K562 (cell line): Measurements from ENCODE around the gene CD68. TPM values are rescaled to one million over a fixed set of nuclear protein-coding genes. Genes with fewer than 3 reads are reported as not detected.

Experiments used
- CXXC5 ChIP-seq: fragments of 250-450 bp; sonication (Bioruptor Pico); IDR thresholded peaks from 2 replicates; pipeline ENCODE4 v1.8.0; 2022; ENCODE audit warnings: inconsistent platforms, mild to moderate bottlenecking, moderate library complexity
- ESRRA ChIP-seq: fragments of 450-650 bp; IDR thresholded peaks from 2 replicates; pipeline ENCODE4 v1.6.1; 2014; ENCODE audit warnings: low read depth, mild to moderate bottlenecking, moderate library complexity, borderline replicate concordance
- GABPA ChIP-seq: fragments of 200-800 bp; sonication (Bioruptor generic); conservative IDR thresholded peaks from 2 replicates; pipeline ENCODE4 v1.6.1; 2016; ENCODE audit warnings: low read depth, missing genetic modification characterization, missing compliant biosample characterization
- HNRNPLL ChIP-seq: fragments of 200-400 bp; formaldehyde crosslinking; IDR thresholded peaks from 2 replicates; pipeline ENCODE4 v1.6.1; 2017; ENCODE audit warnings: low read length, low read depth, mild to moderate bottlenecking; ENCODE audit not compliant: poor library complexity, severe bottlenecking
- KLF13 ChIP-seq: fragments of 450-650 bp; IDR thresholded peaks from 2 replicates; pipeline ENCODE4 v1.6.1; 2016; ENCODE audit warnings: missing genetic modification characterization, low read depth, mild to moderate bottlenecking, missing compliant biosample characterization, moderate library complexity, borderline replicate concordance
- RAD21 ChIP-seq, 2 experiments: fragments of 250-450 bp in 1 of 2; fragments of 450-650 bp in 1 of 2; sonication (Bioruptor Pico) in 1 of 2; formaldehyde crosslinking in 1 of 2; IDR thresholded peaks in 1 of 2; conservative IDR thresholded peaks in 1 of 2; 2 replicates each; pipeline versions ENCODE4 v1.4.0 to v1.8.0; 2020 to 2022; ENCODE audit warnings: mild to moderate bottlenecking in 2 of 2, moderate library complexity in 1 of 2
- RBFOX2 ChIP-seq: fragments of 200-400 bp; formaldehyde crosslinking; IDR thresholded peaks from 2 replicates; pipeline ENCODE4 v1.6.1; 2017; ENCODE audit warnings: low read depth, mild to moderate bottlenecking, low read length, moderate library complexity
- SAFB ChIP-seq: fragments of 200-400 bp; formaldehyde crosslinking; IDR thresholded peaks from 2 replicates; pipeline ENCODE4 v1.6.1; 2017; ENCODE audit warnings: low read depth, low read length, borderline replicate concordance
- STAT5B ChIP-seq: fragments of 250-450 bp; sonication (Bioruptor Pico); IDR thresholded peaks from 2 replicates; pipeline ENCODE4 v1.8.0; 2021; ENCODE audit warnings: mild to moderate bottlenecking, inconsistent platforms
- TAF1 ChIP-seq: IDR thresholded peaks from 2 replicates; pipeline ENCODE4 v1.6.1; 2011; ENCODE audit warnings: mild to moderate bottlenecking, low read length, moderate library complexity; ENCODE audit not compliant: insufficient read depth, control insufficient read depth, severe bottlenecking; ENCODE audit errors: extremely low read depth
- TEAD1 ChIP-seq, 2 experiments: fragments of 450-650 bp in 1 of 2; sonication (generic) in 1 of 2; formaldehyde crosslinking; IDR thresholded peaks; 2 replicates each; pipeline versions ENCODE4 v1.4.0 to v1.8.0; 2020 to 2022; ENCODE audit warnings: mild to moderate bottlenecking in 2 of 2, missing genetic modification reagents in 1 of 2
- ZBTB40 ChIP-seq, 2 experiments: fragments of 450-650 bp in 1 of 2; sonication (generic) in 1 of 2; formaldehyde crosslinking in 1 of 2; IDR thresholded peaks; 2 replicates each; pipeline versions ENCODE4 v1.7.1 to v1.9.0; 2016 to 2022; ENCODE audit warnings: inconsistent platforms in 1 of 2, mild to moderate bottlenecking in 1 of 2, missing genetic modification reagents in 1 of 2
- polyA plus RNA-seq, 8 experiments: library from polyadenylated mRNA; depleted of rRNA in 4 of 8; stranded (reverse) in 5 of 8; unstranded in 3 of 8; fragments of >200 nt; fragmentation: Nextera tagmentation in 2 of 8; fragmentation: Illumina TruSeq in 1 of 8; extraction: Ambion mirVana in 2 of 8; extraction: Trizol in 1 of 8; gene quantifications; 2 replicates each; pipeline versions ENCODE4 v1.2.1 to v1.2.3, GENCODE V29; 2011 to 2014; ENCODE audit warnings: inconsistent platforms in 1 of 8, missing spikeins in 1 of 8
- total RNA-seq, 7 experiments: library from RNA; depleted of rRNA in 6 of 7; stranded (reverse); fragments of >200 nt in 6 of 7; fragmentation: Illumina TruSeq in 2 of 7; extraction: Trizol in 2 of 7; gene quantifications; 2 replicates each; pipeline versions ENCODE4 v1.2.1 to v1.2.3, GENCODE V29; 2011 to 2021; ENCODE audit warnings: low replicate concordance in 1 of 7

The CD68 gene
- total and polyA plus RNA-seq, 9 of the 15 experiments (the other 6 are each of a cell fraction or from before 2014, with no cell fraction given) = 28.2 to 89.8 (median 37.7) TPM

GRCh38 chr17:7548585-7549400 is 30.6 kb upstream of the CD68 start, which contains the start of gene TNFSF12 (continued):
- TF ChIP-seq RAD21 (CRISPR knock-in tag; conservative IDR thresholded peaks at IDR 0.05 in 1 of 2, IDR thresholded peaks at IDR 0.05 in 1 of 2) (no peak), SAFB (no peak), HNRNPLL (peak; percentile 55), ZBTB40 (IDR thresholded peaks at IDR 0.05) (peak; percentile 27; the same call in 1 of the 2 replicates), ZBTB40 (CRISPR knock-in tag; IDR thresholded peaks at IDR 0.05) (no peak), GABPA (tag) (0 out of 2 replicates have a peak, but pooled peaks have one; percentile 20), RBFOX2 (peak; percentile 59), KLF13 (no peak), CXXC5 (peak; percentile 71), TAF1 (peak; percentile 17), STAT5B (CRISPR knock-in tag) (no peak), ESRRA (no peak), TEAD1 (CRISPR knock-in tag; IDR thresholded peaks at IDR 0.05) (no peak)
